ENCODE data around the gene HCAR2. TPM values are rescaled to one million over a fixed set of nuclear protein-coding genes. Genes with fewer than 3 reads are reported as not detected.

The HCAR2 gene
- total RNA-seq, 2 donors from 2014 or later = 0.35 TPM; not detected in 1

DNA sequence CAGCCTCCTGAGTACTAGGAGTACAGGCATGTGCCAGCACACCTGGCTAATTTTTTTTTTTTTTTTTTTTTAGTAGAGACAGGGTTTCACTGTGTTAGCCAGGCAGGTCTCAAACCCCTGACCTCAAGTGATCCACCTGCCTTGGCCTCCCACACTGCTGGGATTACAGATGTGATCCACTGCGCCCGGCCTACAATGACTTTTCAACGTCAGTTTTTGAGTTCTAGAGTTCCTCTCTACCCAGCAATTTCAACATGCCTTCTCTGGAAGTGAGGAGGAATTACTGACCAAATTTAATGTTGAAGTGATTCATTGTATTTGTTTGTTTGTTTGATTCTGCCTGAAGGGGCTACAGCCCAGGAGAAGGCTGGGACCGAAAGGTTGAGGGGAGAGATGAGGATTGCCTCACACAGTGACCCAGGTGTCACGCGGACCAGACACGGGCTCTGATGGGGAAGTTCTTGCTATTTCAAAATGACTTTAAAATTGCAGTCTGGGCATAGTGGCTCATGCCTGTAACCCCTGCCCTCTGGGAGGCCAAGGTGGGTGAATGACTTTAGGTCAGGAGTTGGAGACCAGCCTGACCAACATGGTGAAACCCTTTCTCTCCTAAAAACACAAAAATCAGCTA is 40.9 kb upstream of the HCAR2 start:
- no peaks in the 10 kb centered on the region for H3K9me3 ChIP-seq
- no peak for DNase-seq (ENCODE audit: low spot score)
- H3K36me3 ChIP-seq = no peaks in the 10 kb centered on the region
- no peak for ATAC-seq (ENCODE audit: insufficient number of reproducible peaks, low FRiP score, low read depth)
- H3K4me1 ChIP-seq (ENCODE audit: control insufficient read depth in 1 of 2, low read depth in 2 of 2) = no peaks in the 10 kb centered on the region
- no peak overlapping the region for H3K27ac ChIP-seq
- H3K4me3 ChIP-seq = no peak overlapping the region
- H3K27me3 ChIP-seq (replicated peaks; ENCODE audit: insufficient read depth) = no peaks in the 10 kb centered on the region
- no peak for TF ChIP-seq CTCF (IDR thresholded peaks at IDR 0.05)

DNA sequence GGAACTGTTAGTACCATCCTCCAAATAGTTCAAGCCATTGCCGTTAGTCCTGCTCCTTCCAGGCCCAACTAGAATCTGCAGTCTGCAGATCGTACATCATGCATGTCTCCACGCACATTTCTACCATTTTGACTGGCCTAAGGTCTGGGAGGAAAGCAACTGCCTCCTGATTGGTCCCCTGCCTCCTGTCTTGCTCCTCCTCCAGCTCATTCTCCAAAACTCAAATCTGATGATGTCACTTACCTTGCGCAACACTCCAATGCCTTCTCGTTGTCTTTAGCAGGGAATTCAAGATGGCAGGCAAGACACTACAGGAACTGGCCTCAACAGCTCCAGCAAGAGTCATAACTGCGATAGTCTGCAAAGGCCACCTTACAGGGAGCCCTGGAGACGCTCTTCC is 37.2 kb upstream of the HCAR2 start:
- ATAC-seq (ENCODE audit: insufficient number of reproducible peaks, low FRiP score, low read depth) = no peak

DNA sequence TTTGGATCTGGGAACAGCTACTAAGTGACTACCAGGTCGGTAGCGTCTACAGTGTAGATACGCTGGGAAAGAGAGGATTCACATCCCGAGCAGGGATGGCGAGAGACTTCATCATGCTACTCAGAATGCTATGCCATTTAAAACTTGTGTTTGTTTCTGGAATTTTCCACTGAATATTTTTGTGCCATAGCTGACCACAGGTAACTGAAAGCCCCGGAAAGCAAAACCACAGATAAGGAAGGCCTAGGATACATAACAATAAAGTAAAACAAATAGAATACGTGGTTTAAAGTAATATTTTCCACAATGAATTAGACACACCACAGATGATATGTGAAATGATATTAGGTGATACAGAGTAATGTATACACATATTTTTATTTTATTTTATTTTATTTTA is 35.4 kb upstream of the HCAR2 start:
- Histone ChIP-seq H3K4me3 (no peak overlapping the region), H3K27ac (no peak overlapping the region), H3K4me1 (ENCODE audit: control insufficient read depth in 1 of 2, low read depth in 2 of 2) (no peaks in the 10 kb centered on the region), H3K36me3 (no peaks in the 10 kb centered on the region), H3K9me3 (no peaks in the 10 kb centered on the region), H3K27me3 (replicated peaks; ENCODE audit: insufficient read depth) (no peaks in the 10 kb centered on the region)
- DNase-seq (ENCODE audit: low spot score) (no peak), ATAC-seq (ENCODE audit: insufficient number of reproducible peaks, low FRiP score, low read depth) (no peak)
- no peak for TF ChIP-seq CTCF (IDR thresholded peaks at IDR 0.05)

More for the DNA sequence above, 37.2 kb upstream of the HCAR2 start:
- H3K27ac ChIP-seq = no peak overlapping the region
- H3K4me3 ChIP-seq = no peak overlapping the region
- no peaks in the 10 kb centered on the region for H3K27me3 ChIP-seq (replicated peaks; ENCODE audit: insufficient read depth)
- no peak for DNase-seq (ENCODE audit: low spot score)
- no peaks in the 10 kb centered on the region for H3K9me3 ChIP-seq
- no peaks in the 10 kb centered on the region for H3K36me3 ChIP-seq
- no peak for TF ChIP-seq CTCF (IDR thresholded peaks at IDR 0.05)
- no peaks in the 10 kb centered on the region for H3K4me1 ChIP-seq (ENCODE audit: control insufficient read depth in 1 of 2, low read depth in 2 of 2)

DNA sequence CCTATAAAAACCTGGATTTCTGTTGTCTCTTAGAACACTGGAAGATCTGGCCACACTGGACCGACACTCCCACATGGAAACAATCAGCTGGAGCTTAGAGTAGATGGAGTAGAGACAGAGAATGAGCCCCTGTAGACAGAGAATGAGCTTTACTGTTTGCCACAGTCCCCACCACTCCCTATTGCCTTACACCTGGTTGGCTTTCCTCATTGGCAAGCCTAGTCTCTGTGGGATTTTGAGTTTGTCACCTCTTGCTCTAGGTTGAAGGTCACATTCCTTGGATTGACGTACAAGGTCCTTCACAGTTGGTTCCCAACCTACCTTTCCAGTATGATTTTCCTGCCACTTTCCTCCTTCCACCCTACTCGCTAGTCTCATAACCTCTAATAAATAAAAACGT is 29.5 kb upstream of the HCAR2 start:
- Histone ChIP-seq H3K27ac (no peak overlapping the region), H3K9me3 (no peaks in the 10 kb centered on the region), H3K4me3 (no peak overlapping the region), H3K36me3 (no peaks in the 10 kb centered on the region), H3K4me1 (ENCODE audit: control insufficient read depth in 1 of 2, low read depth in 2 of 2) (peaks cover 5 to 6% of the 10 kb centered on the region in 2 donors), H3K27me3 (replicated peaks; ENCODE audit: insufficient read depth) (no peaks in the 10 kb centered on the region)
- no peak for TF ChIP-seq CTCF (IDR thresholded peaks at IDR 0.05)
- DNase-seq (ENCODE audit: low spot score) (no peak), ATAC-seq (ENCODE audit: insufficient number of reproducible peaks, low FRiP score, low read depth) (no peak)

DNA sequence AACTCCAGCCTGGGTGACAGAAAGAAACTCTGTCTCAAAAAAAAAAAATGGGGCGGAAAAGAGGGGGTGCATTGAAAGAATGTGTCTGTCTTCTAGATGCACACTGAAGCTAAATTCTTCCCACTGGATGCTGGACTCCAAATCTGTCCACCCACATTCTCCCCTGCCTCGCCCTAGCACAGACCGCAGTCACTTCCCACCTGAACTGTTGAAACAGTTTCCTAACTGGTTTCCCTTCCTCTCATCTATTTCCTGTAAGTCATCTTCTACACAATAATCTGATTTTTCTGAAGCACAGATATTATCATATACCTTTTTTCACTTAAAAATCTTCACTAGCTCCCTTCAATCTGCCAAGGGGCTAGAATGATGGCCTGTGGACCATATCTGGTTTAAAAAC is 29.0 kb upstream of the HCAR2 start:
- no peak for ATAC-seq (ENCODE audit: insufficient number of reproducible peaks, low FRiP score, low read depth)
- H3K4me1 ChIP-seq (ENCODE audit: control insufficient read depth in 1 of 2, low read depth in 2 of 2) = peaks cover 5 to 6% of the 10 kb centered on the region in 2 donors
- H3K27ac ChIP-seq = no peak overlapping the region
- no peak for TF ChIP-seq CTCF (IDR thresholded peaks at IDR 0.05)
- DNase-seq (ENCODE audit: low spot score) = no peak
- no peaks in the 10 kb centered on the region for H3K9me3 ChIP-seq
- H3K4me3 ChIP-seq = no peak overlapping the region
- no peaks in the 10 kb centered on the region for H3K27me3 ChIP-seq (replicated peaks; ENCODE audit: insufficient read depth)
- H3K36me3 ChIP-seq = no peaks in the 10 kb centered on the region
